ENCODE measurements around the gene COX7B.
"Not testable (repeated sequence)": the region's sequence is repeated elsewhere in the genome, so short reads cannot be mapped to it uniquely, and the experiment has no call there.

Gene COX7B

GRCh38 chrX:77899081-77899828, at the start of gene COX7B:
Gene COX7B (plus strand): TSS chrX:77899468. CDS start chrX:77899554, 86 bp downstream.
- peak; percentile 37 for DNase-seq

- no peak for DNase-seq
Measured at GRCh38 chrX:77875372-77875771, 23.9 kb upstream of the COX7B start.

DNA sequence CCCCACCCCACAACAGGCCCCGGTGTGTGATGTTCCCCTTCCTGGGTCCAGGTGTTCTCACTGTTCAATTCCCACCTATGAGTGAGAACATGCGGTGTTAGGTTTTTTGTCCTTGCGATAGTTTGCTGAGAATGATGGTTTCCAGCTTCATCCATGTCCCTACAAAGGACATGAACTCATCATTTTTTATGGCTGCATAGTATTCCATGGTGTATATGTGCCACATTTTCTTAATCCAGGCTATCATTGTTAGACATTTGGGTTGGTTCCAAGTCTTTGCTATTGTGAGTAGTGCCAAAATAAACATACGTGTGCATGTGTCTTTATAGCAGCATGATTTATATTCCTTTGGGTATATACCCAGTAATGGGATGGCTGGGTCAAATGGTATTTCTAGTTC, 17.9 kb upstream of the COX7B start:
- DNase-seq, result not testable (repeated sequence)

GRCh38 chrX:77892887-77893286, 6.4 kb upstream of the COX7B start:
- no peak for DNase-seq

DNA sequence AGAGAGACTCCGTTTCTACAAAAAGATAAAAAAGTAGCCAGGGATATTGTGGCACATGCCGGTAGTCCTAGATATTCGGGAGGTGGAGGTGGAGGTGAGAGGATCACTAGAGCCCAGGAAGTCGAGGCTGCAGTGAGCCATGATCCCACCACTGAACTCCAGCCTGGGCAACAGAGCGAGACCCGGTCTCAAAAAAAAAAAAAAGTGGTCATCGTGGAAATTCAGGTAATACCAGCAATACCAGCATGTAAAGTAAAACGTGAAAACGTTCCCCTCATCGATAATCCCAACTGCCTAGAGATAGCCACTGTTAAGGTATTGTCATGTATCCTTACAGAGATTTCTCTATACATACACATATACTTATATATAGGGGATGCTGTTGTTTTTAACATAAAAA, 5.6 kb upstream of the COX7B start:
- DNase-seq, result no peak

DNA sequence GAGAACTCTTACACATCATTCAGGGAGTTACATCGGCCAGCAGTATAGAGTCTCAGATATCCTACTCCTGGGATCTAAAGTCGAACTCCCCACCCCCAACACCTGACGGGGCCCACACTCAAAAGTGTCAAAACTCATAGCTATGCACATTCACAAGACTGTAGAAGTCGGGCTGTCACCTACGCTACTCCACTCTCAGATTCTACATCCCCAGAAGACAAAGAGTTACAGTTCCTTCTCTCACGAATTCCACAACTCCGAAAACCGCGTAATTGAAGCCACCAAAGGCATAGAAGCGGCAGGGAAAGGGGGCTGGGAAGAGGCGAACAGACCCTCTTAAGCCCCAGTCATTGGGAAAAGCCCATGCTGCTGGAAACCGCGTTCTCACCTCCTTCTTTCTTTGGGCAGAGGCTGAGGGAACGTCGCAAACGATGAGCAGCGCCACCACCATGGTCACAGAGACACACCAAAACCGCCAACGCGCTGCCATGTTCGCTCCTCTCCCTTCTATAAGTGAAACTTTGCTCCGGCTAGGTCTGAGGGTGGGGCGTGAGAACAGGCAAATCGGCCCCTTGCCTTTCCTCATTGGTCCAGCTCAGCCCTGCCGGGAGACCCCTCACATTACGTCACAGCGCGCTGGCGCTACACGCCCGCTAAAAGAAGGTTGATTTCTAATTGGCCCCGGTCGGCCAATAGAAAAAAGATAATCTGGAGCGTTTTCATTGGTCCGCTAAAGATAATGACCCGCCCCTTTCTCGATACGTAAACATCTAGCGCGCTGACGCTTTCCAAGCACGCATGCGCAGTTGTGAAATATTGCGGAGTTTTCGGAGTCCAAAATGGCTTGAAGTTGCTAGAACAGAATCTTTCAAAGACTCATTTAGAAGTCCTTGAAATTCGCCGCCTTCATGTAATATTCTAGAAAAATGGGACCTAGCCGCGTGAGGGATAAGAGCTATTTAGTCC, 4.1 kb upstream of the COX7B start, which contains the start of gene MAGT1:
Gene MAGT1, minus strand, starts transcription at position 515 of the 966 bp plus-strand sequence. Its CDS starts 25 bp downstream, at position 490.
- DNase-seq, result peak; percentile 81

GRCh38 chrX:77900688-77901087, 1.4 kb downstream of the COX7B start:
- no peak for DNase-seq

- no peak for DNase-seq
Measured at GRCh38 chrX:77901506-77901905, 2.2 kb downstream of the COX7B start.

- DNase-seq, result peak; percentile 83
Measured at GRCh38 chrX:77910108-77910840, 11.0 kb downstream of the COX7B start, which contains the start of gene ATP7A. Gene ATP7A (plus strand): TSS chrX:77910693. CDS start chrX:77971642, 60,949 bp downstream.

DNA sequence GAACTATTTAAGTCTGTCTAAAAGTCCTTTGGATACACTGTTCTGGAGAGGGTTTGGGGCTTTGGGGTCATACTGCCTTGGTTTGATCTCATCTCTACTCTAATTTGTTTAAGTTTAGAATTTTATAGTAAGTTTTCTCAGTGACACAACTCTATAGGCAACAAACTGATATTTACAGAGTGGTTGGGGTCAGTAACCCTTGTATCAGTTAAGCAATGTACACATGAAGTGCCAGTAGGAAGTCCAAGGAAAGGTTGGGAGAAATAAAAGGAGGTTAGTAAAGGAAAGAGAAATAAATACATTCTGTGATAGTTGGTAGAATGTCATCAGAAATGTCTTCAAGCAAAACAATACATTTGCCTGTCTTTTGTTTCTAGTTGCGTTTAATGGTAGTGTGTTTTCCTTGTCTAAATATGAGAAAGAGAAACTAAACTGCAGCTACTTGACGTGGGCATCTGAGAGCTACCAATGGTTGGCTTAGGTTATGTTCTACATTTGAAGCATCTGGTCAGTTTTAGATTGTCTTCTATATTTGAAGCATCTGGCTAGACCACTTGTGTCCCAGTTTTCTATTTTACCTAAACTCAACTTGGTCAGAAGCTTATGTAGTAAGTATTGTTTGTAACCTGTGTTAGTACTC, 18.1 kb downstream of the COX7B start:
- DNase-seq, result no peak

- no peak for DNase-seq
Measured at GRCh38 chrX:77918568-77918967, 19.3 kb downstream of the COX7B start.

DNA sequence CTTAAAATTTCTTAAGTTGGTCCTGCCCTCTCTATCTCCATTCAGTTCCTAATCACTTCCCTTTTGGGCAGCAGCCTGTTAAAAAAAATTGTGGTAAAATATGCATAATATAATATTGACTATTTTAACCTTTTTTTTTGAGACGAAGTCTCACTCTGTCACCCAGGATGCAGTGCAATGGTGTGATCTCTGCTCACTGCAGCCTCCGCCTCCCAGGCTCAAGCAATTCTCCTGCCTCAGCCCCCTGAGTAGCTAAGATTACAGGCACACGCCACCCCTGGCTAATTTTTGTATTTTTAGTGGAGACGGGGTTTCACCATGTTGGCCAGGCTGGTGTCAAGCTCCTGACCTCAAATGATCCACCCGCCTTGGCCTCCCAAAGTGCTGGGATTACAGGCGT, 20.1 kb downstream of the COX7B start:
- DNase-seq, result not testable (repeated sequence)

GRCh38 chrX:77922787-77923186, 23.5 kb downstream of the COX7B start:
- DNase-seq, result no peak

DNA sequence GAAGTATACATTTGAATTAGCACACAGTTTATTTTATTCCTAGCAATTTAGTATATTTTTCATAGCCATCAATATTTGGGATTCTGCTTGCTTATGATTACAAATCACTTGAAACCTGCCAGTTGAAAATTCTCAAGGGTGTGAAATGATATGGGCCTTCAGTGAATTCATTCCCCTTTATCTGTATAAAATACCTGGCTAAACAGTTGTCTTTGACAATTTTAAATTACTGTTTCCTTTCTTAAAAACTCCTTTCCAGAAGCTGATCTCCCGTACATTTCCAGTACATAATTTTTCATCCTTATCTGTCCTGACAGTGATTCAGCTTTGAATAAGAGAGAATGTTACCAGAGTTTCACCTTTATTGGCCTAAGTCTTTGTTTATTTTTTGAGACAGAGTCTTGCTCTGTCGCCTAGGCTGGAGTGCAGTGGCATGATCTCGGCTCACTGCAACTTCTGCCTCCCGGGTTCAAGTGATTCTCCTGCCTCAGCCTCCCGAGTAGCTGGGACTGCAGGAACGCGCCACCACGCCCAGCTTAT, 25.1 kb downstream of the COX7B start:
- DNase-seq, result no peak

GRCh38 chrX:77925764-77926163, 26.5 kb downstream of the COX7B start:
- DNase-seq, result no peak

DNA sequence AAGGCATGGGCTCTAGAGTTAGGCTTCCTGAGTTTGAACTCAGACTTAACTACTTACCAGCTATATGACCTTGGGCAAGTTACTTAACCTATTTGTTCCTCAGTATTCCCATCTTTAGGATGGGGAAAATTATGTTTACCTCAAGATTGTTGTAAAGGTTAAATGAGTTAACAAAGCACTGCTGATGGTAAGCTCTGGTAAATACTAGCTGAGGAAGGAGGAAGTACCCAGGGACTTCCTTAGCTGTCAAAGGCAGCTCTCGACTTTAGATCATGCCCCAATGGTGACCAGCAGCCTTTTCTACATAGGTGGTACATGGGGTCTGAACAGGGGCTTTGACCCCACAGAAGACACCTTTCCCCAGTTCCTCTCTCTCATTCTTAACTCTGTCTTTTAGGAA, 31.3 kb downstream of the COX7B start:
- DNase-seq, result no peak

DNA sequence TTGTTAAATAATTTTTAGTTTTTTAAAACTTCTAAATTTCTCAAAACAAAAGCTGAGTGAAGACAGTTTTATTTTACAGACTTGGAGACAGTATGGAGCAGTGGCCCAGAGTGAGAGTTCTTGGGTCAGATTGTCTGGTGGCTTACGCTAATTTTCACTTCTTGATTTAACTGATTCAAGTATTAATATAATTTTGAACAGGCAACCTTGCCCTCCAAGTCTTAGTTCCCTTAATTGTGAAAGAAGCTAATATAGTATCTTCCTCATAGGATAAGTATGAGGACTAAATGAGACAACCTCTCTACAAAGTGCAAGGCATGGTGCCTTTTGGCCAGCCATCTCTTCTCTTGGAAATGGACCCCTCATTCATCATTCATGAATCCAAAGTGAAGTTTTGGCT, 36.6 kb downstream of the COX7B start:
- no peak for DNase-seq

DNA sequence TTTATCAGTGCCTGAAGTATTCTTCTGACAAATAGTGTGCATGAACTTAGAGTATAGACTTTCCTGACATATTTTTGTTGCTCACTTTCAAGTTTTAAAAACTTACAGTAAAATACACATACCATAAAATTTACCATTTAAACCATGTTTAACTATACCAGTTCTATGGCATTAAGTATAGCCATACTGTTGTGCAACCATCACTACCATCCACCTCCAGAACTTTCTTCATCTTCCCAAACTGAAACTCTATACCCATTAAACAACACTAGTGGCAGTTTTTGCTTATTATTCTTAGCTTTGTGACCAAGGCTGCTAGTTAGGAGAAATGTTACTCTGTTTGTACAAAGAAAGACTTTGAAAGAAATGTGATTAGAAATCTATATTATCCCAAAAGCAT, 37.0 kb downstream of the COX7B start:
- DNase-seq, result no peak

DNA sequence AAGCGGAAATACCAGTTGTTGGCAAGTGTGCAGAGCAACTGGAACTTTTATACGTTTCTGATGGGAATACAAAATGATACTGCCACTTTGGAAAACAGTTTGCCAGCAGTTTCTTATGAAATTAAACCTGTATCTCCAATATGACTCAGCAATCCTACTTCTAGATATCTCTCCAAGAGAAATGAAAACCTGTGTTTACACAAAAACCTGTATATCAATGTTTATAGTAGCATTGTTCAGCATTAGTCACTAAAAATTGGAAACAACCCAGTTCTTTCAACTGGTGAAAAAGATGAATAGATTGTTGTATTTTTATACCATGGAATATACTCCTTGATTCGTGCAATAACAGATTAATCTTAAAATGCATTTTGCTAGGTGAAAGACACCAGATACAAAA, 38.0 kb downstream of the COX7B start:
- no peak for DNase-seq

GRCh38 chrX:77938083-77938680, 38.9 kb downstream of the COX7B start:
- DNase-seq, result no peak

DNA sequence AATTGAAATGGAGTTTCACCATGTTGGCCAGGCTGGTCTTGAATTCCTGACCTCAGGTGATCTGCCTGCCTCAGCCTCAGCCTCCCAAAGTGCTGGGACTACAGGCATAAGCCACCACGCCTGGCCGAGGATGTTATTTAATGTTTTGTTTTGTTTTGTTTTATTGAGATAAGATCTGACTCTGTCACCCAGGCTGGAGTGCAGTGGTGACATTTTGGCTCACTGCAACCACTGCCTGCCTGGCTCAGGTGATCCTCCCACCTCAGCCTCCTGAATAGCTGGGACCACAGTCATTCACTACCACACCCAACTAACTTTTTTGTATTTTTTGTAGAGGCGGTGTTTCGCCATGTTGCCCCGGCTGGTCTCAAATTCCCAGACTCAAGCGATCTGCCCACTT, 45.8 kb downstream of the COX7B start:
- not testable (repeated sequence) for DNase-seq

Data from activated T-cell treated with anti-CD3 and anti-CD28 coated beads, Interleukin-2, amount 50 U/mL, for 1 hour (primary cell).